ENCODE results near the gene PCDH9.

PCDH9 gene

DNA sequence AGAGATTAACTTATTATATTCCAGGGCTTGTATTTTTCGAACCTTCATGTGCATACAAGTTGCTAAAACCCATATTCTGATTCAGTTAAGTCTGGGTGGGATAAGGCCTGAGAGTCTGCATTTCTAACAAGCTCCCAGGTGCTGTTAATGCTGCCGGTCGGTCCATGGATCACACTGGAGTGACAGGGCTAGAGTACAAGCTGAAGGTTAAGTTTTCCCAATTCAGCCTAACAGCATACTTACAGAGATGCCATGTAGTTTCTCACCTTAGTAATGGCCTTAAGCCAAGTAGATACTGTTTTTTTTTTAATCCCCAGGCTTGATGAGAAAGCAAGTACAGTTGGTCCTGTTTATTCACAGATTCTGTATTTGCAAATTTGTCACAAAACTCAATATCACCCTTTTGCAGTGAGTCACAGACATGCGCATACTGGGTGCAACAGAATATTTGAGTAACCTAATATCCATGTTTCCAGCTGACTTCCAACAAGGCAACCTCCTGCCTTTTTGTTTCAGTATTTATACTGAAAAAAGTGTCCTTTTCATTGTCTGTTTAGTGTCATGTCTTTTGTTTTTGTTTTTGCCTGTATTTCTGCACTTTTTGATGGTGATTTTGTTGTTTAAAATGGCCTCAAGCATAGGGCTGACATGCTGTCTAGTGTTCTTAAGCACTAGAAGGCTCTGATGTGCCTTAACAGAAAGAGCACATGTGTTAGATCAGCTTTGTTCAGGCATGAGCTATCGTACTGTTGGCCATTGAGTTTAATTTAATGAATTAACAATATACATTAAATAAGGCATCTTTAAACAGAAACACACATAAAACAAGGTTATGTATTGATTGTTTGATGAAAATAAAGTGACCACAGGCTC, 875.0 kb downstream of the PCDH9 start:
- DNase-seq, result no peak

DNA sequence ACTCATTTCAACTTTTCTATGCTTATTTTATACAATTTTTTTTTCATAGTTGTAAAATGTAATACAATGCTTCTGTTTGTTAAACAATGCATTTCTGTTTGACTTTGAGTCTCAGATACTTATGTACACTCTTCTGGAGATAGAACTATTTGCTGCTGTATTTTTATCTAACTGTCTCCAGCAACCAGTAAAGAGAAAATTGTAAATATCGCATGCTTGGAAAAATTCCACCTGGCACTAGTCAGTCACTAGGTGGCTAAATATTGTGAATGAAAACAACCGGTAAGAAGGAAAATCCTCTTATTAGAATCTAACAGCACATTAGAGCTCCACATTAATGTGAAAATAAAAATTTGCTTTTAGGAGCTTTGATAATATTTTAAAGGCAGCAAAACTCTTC, 876.5 kb downstream of the PCDH9 start:
- DNase-seq, result no peak

DNA sequence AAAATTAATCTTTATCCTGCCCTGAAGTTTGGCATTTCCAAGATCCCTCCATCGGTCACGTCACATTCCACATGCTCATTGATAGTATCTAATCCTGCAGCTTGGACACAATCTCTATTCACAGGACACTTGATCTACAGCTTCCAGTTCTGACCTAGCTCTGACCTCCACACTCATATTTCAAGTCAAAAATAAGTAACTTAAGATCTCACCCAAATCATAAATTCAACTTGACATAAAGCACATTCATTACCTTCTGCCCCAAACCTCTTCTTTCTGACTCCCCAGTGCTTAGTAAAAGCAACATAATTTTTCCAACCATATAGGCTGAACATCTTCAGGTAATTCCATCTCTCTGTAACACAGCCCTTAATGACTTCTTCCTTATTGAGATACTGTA, 880.2 kb downstream of the PCDH9 start:
- no peak for DNase-seq

DNA sequence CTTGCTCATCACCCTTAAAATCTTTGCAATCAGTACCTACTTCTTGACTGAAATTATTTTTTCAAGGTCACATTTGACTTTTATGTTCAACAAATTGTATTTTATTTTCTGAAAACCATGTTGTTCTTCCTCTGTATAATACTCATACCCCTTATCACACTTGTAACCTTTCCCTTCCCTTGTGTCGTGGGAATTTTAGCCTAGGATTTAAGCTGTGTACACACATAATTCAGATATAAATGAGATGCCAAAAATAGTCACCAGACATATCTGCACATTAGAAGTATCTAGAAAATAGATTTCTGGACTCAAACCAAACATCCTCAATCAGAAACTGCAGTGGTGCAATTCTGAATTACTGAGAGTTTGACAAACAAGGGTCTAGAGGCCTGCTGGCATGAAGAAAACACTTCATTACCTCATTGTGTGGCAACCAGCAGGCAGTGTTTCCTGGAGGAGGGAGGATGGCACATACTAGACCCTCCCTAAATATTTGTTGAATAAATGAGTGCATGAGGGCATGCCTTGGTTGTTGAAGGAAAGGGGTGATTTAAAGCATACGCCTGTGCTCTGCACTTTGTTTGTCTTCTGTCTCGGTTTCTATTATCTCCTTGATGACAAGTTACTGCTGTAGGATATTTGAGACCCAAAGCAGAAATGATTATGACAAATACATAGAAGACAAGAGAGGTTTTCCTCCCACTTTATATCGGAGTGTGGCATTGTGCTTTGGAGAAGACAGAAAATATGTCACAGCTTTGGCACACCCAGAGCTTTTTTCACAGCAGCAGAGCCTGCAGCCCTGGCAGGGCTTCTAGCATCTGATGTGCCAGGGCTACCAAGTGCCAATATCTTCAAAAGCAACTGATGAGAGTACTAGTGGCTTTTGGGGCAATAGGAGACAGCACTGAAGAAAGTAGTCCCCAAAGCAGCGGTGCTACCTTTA, 881.1 kb downstream of the PCDH9 start:
- peak in 1 of 2 experiments; percentile 10 for DNase-seq

DNA sequence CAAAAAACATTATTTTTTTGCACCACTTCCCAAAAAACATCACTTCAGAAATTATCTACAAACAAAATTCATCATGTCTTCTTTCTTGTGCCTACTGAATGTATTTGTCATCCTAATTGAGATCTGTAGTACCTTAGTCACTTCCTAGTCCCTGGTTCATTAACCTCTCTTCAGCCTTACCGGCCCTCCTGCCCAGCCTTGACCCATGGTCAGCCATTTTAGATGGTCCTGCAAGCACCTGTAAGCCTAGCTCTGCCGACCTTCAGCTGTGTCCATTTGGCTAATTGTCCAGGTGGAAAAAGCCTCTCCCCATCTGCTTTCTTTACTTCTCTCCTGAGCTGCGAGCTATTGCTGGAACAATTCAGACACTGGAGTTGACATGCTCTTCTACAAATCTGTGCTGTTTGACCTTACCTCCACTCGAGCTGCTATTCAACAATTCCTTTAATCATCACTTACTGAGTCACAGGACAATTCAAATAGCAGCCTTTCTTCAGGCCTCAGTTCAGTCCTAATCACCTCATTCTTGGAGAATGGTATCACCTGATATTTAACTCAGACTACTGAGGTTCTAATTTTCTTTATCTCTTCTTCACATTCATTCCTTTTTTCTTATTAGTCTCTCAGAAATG, 882.5 kb downstream of the PCDH9 start:
- no peak for DNase-seq

GRCh38 chr13:66345971-66346370, 884.2 kb downstream of the PCDH9 start:
- DNase-seq, result no peak

DNA sequence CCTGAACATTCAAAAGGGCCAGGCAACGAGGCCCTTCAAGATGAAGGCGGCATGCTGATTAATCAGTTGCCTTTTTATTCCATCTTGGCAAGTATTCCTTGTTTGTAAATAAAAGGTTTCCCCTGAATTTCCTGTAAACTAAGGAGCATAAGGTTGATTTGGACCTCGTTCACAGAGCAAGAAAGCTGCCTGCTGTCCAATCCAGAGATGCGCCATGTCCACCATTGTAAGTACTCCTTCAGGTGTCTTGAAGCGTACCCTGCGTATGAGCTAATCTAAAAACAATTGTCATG, 884.7 kb downstream of the PCDH9 start:
- no peak for DNase-seq

GRCh38 chr13:66344805-66345517, 885.2 kb downstream of the PCDH9 start:
- DNase-seq, result no peak

DNA sequence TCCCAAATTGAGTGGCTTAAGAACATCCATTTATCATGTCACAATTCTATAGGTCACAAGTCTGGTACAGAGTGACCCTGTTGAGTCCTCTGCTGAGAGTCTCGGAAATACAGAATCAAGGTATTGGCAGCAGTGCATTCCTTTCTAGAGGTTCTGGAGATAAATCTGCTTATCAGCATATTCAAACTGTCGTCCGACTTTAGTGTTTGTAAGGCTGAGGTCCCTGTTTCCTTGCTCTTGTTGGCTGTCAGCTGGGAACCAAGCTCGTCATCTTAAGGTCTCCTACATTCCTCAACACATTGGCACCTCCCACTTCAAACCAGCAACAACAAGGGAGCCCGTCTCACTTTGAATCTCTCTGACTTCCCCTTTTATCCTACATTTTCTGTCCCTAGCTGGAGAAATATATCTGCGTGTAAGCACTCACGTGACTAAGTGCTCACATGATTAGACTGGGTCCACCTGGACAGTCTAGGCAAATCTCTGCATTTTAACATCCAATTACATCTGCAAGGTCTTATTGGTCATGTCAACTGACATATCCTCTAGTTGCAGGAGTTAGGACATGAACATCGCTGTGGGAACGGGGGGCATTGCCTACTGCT, 886.8 kb downstream of the PCDH9 start:
- no peak for DNase-seq

GRCh38 chr13:66341635-66342377, 888.3 kb downstream of the PCDH9 start:
- no peak for DNase-seq

GRCh38 chr13:66339214-66339613, 890.9 kb downstream of the PCDH9 start:
- DNase-seq, result no peak

GRCh38 chr13:66338542-66338941, 891.6 kb downstream of the PCDH9 start:
- no peak for DNase-seq

- DNase-seq, result no peak
Observed at GRCh38 chr13:66335626-66336025, 894.5 kb downstream of the PCDH9 start.

GRCh38 chr13:66329988-66330451, 900.1 kb downstream of the PCDH9 start:
- DNase-seq, result no peak

DNA sequence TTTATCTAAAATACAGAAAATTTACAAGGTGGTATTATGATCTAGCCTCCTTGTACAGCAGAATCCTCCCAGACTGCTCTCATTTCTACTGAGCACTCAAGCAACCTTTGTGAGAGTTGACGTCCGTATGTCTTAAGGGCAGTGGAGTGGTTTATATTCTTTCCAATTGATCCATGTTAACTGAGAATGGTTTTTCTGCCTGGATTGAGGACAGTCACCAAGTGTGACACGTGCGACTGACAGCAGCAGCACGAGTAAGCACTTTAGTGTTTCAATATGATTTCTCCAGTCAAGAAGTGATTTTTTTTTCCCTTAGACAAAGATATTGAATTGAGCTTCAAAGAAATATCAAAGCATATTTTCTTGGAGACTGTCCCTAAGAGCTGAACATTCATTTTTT, 901.7 kb downstream of the PCDH9 start:
- no peak for DNase-seq

DNA sequence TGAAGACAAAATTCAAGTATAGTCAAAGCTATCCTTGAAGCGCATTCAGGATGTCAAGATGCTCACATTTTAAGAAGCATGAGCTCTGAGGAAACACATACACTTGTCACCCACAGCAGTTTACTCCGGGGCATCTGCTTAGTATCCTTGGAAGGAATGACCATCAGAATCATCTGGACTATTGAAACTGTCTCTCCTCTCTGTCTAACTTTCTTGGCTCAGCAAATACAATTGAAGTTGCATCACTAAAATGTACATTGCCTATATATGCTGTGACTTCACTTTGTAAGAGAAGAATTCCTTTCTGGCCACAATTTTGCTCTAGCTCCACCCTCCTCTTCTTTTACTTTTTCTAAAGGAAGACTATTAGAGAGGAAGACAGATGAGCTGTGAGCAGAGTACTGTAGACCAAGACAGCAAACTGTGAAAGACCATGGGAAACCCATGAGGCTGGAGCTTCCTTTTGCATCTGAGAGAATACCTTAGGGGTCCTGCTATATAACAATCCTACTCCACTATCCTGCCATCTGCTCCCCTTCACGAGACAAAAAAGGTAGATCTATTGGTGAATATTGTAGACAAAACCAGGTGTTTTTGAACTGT, 906.3 kb downstream of the PCDH9 start:
- no peak for DNase-seq

DNA sequence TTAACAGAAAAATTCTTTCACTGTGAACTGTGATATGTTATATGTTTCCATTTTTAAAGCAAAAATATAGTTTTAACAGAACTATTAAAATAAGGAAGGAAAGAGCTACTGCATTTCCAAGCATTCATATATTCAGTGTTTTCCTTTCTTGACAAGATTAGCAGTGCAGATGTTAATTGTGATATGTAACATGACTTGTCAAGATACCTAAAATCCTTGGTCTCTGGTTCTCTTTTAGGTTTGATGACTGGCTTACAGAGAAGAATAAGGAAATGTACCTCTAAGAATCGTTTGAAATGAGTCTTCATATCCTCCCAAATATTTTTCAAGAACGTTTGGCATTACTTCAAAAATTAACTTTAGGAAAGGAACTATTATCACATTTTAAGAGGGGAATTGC, 907.2 kb downstream of the PCDH9 start:
- no peak for DNase-seq

- no peak for DNase-seq
Observed at GRCh38 chr13:66322193-66322740, 907.9 kb downstream of the PCDH9 start.

DNA sequence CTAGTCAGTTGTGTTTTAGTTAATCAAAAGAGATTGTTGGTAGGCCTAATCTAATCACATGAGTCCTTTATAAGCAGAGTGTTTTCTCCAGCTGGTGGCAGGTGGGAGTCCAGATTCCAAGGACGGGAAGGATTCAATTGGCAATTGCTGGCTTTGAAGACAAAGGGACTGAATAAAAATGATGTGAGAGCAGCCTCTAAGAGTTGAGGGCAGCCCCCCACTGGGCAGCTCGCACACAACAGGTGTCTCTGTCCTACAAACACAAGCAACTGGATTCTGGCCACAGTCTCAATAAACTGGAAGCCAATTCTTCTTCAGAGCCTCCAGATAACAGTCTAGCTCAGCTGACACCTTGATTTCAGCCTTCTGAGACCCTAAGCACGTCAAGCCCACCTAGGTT, 915.2 kb downstream of the PCDH9 start:
- DNase-seq, result no peak

GRCh38 chr13:66313413-66313812, 916.7 kb downstream of the PCDH9 start:
- no peak for DNase-seq
